Dedifferentiated amniotic fluid mesenchymal stem cell (primary cell): ENCODE measurements around the gene PDE6H.
A peak's percentile ranks its signal among the peaks of the same experiment; 100 is the strongest.

Experiments
- DNase-seq: peaks from one replicate; pipeline ENCODE4 v3.0.0-alpha.2; 2016; ENCODE audit errors: extremely low spot score

Gene PDE6H

GRCh38 chr12:14951851-14952250 is 21.0 kb upstream of the PDE6H start:
- DNase-seq, result no peak

GRCh38 chr12:14952299-14952921 is 20.4 kb upstream of the PDE6H start:
- DNase-seq, result peak; percentile 91

GRCh38 chr12:14953752-14954151 is 19.1 kb upstream of the PDE6H start:
- DNase-seq, result no peak

- no peak for DNase-seq
Observed at GRCh38 chr12:14954269-14954668, 18.6 kb upstream of the PDE6H start.

GRCh38 chr12:14956024-14956891 is 16.6 kb upstream of the PDE6H start:
- DNase-seq, result no peak

- DNase-seq, result no peak
Observed at GRCh38 chr12:14956905-14957304, 15.9 kb upstream of the PDE6H start.

GRCh38 chr12:14957551-14958168 is 15.2 kb upstream of the PDE6H start:
- no peak for DNase-seq

GRCh38 chr12:14958361-14959125 is 14.3 kb upstream of the PDE6H start:
- no peak for DNase-seq

GRCh38 chr12:14959126-14959440 is 13.8 kb upstream of the PDE6H start:
- DNase-seq, result no peak

- DNase-seq, result no peak
Observed at GRCh38 chr12:14959463-14959862, 13.4 kb upstream of the PDE6H start.

- DNase-seq, result no peak
Observed at GRCh38 chr12:14959916-14960496, 12.8 kb upstream of the PDE6H start.

GRCh38 chr12:14960548-14961465 is 12.0 kb upstream of the PDE6H start:
- DNase-seq, result no peak

GRCh38 chr12:14961466-14962152 is 11.2 kb upstream of the PDE6H start, which contains the start of gene ARHGDIB:
TSS of gene ARHGDIB (minus strand) at chr12:14961601. CDS start at chr12:14950712, 10,889 bp downstream.
- no peak for DNase-seq

- DNase-seq, result no peak
Observed at GRCh38 chr12:14962153-14962539, 10.7 kb upstream of the PDE6H start.

GRCh38 chr12:14962797-14963196 is 10.0 kb upstream of the PDE6H start:
- DNase-seq, result no peak

- DNase-seq, result no peak
Observed at GRCh38 chr12:14963520-14963919, 9.3 kb upstream of the PDE6H start.

- DNase-seq, result no peak
Observed at GRCh38 chr12:14964406-14964805, 8.4 kb upstream of the PDE6H start.

- no peak for DNase-seq
Observed at GRCh38 chr12:14965221-14965620, 7.6 kb upstream of the PDE6H start.

- no peak for DNase-seq
Observed at GRCh38 chr12:14968478-14968877, 4.4 kb upstream of the PDE6H start.

GRCh38 chr12:14970473-14970872 is 2.4 kb upstream of the PDE6H start:
- DNase-seq, result no peak
